Measurements from ENCODE around the gene ZSCAN22. TPM values are rescaled to one million over a fixed set of nuclear protein-coding genes. Genes with fewer than 3 reads are reported as not detected.
"Not testable (repeated sequence)": the region's sequence is repeated elsewhere in the genome, so short reads cannot be mapped to it uniquely, and the experiment has no call there.

ZSCAN22 gene
- total RNA-seq, 3 donors from 2014 or later, result 3.0 to 4.3 (median 3.6) TPM

- Mint-ChIP-seq H3K4me3 (no peak overlapping the region), H3K4me1 (ENCODE audit: low read depth) (peaks cover 8% of the 10 kb centered on the region), H3K27me3 (ENCODE audit: low read depth) (no peaks in the 10 kb centered on the region), H3K36me3 (ENCODE audit: insufficient read depth) (no peaks in the 10 kb centered on the region), H3K9me3 (no peaks in the 10 kb centered on the region)
- no peak for DNase-seq
- ATAC-seq, result no peak
These were observed 40.0 kb downstream of the ZSCAN22 start for GRCh38 chr19:58366585-58367430.

GRCh38 chr19:58367698-58368454, 41.1 kb downstream of the ZSCAN22 start:
- H3K4me1 Mint-ChIP-seq (ENCODE audit: low read depth), result peaks cover 1% of the 10 kb centered on the region
- no peaks in the 10 kb centered on the region for H3K36me3 Mint-ChIP-seq (ENCODE audit: insufficient read depth)
- no peaks in the 10 kb centered on the region for H3K9me3 Mint-ChIP-seq
- no peak overlapping the region for H3K4me3 Mint-ChIP-seq
- no peaks in the 10 kb centered on the region for H3K27me3 Mint-ChIP-seq (ENCODE audit: low read depth)
- ATAC-seq (no peak), DNase-seq (no peak)

- Mint-ChIP-seq H3K4me1 (ENCODE audit: low read depth) (no peaks in the 10 kb centered on the region), H3K36me3 (ENCODE audit: insufficient read depth) (no peaks in the 10 kb centered on the region), H3K4me3 (no peak overlapping the region), H3K27me3 (ENCODE audit: low read depth) (no peaks in the 10 kb centered on the region), H3K9me3 (no peaks in the 10 kb centered on the region)
- DNase-seq, result no peak
- ATAC-seq, result no peak
These were observed 42.0 kb downstream of the ZSCAN22 start for GRCh38 chr19:58368561-58369360.

GRCh38 chr19:58372311-58373133, 45.7 kb downstream of the ZSCAN22 start:
- H3K27me3 Mint-ChIP-seq (ENCODE audit: low read depth), result no peaks in the 10 kb centered on the region
- H3K4me3 Mint-ChIP-seq, result no peak overlapping the region
- ATAC-seq, result no peak
- no peaks in the 10 kb centered on the region for H3K36me3 Mint-ChIP-seq (ENCODE audit: insufficient read depth)
- H3K9me3 Mint-ChIP-seq, result no peaks in the 10 kb centered on the region
- no peaks in the 10 kb centered on the region for H3K4me1 Mint-ChIP-seq (ENCODE audit: low read depth)
- DNase-seq, result no peak

- no peak overlapping the region for H3K4me3 Mint-ChIP-seq
- H3K9me3 Mint-ChIP-seq, result no peaks in the 10 kb centered on the region
- no peaks in the 10 kb centered on the region for H3K36me3 Mint-ChIP-seq (ENCODE audit: insufficient read depth)
- H3K4me1 Mint-ChIP-seq (ENCODE audit: low read depth), result peaks cover 2% of the 10 kb centered on the region
- no peaks in the 10 kb centered on the region for H3K27me3 Mint-ChIP-seq (ENCODE audit: low read depth)
- ATAC-seq (no peak), DNase-seq (no peak)
These were observed 47.4 kb downstream of the ZSCAN22 start for GRCh38 chr19:58374200-58374599.

GRCh38 chr19:58376724-58377123, 49.9 kb downstream of the ZSCAN22 start:
- not testable (repeated sequence) for H3K9me3 Mint-ChIP-seq; H3K4me3 Mint-ChIP-seq; H3K36me3 Mint-ChIP-seq (ENCODE audit: insufficient read depth); ATAC-seq; DNase-seq; H3K27me3 Mint-ChIP-seq (ENCODE audit: low read depth)
- H3K4me1 Mint-ChIP-seq (ENCODE audit: low read depth), result peaks cover 16% of the 10 kb centered on the region

GRCh38 chr19:58379246-58379645, 52.5 kb downstream of the ZSCAN22 start:
- Mint-ChIP-seq H3K9me3 (no peaks in the 10 kb centered on the region), H3K4me1 (ENCODE audit: low read depth) (peaks cover 20% of the 10 kb centered on the region), H3K36me3 (ENCODE audit: insufficient read depth) (no peaks in the 10 kb centered on the region)

GRCh38 chr19:58380037-58380661, 53.4 kb downstream of the ZSCAN22 start:
- DNase-seq (no peak), ATAC-seq (no peak)
- H3K4me1 Mint-ChIP-seq (ENCODE audit: low read depth), result peaks cover 20% of the 10 kb centered on the region
- no peaks in the 10 kb centered on the region for H3K9me3 Mint-ChIP-seq
- H3K4me3 Mint-ChIP-seq, result peak overlapping the region; percentile 90
- no peaks in the 10 kb centered on the region for H3K27me3 Mint-ChIP-seq (ENCODE audit: low read depth)
- H3K36me3 Mint-ChIP-seq (ENCODE audit: insufficient read depth), result no peaks in the 10 kb centered on the region

More at GRCh38 chr19:58379246-58379645, 52.5 kb downstream of the ZSCAN22 start:
- ATAC-seq (no peak), DNase-seq (no peak)
- Mint-ChIP-seq H3K27me3 (ENCODE audit: low read depth) (no peaks in the 10 kb centered on the region), H3K4me3 (peak overlapping the region; percentile 90)

- DNase-seq (peak; percentile 95), ATAC-seq (peak; percentile 85 to 86)
- H3K27me3 Mint-ChIP-seq (ENCODE audit: low read depth), result no peaks in the 10 kb centered on the region
- H3K4me1 Mint-ChIP-seq (ENCODE audit: low read depth), result peaks cover 26% of the 10 kb centered on the region
- peak within 1 kb of the TSS; percentile 90 for H3K4me3 Mint-ChIP-seq
- H3K36me3 Mint-ChIP-seq (ENCODE audit: insufficient read depth), result no peaks in the 10 kb centered on the region
- no peaks in the 10 kb centered on the region for H3K9me3 Mint-ChIP-seq
These were observed 54.1 kb downstream of the ZSCAN22 start, which contains the start of gene ZNF837 for GRCh38 chr19:58380662-58381459. Gene ZNF837, minus strand, starts transcription at chr19:58381030. Its CDS starts 11,698 bp downstream, at chr19:58369332.

GRCh38 chr19:58381460-58382212, 54.8 kb downstream of the ZSCAN22 start:
- no peaks in the 10 kb centered on the region for H3K36me3 Mint-ChIP-seq (ENCODE audit: insufficient read depth)
- peak overlapping the region; percentile 90 for H3K4me3 Mint-ChIP-seq
- DNase-seq (no peak), ATAC-seq (no peak)
- peaks cover 29% of the 10 kb centered on the region for H3K4me1 Mint-ChIP-seq (ENCODE audit: low read depth)
- H3K27me3 Mint-ChIP-seq (ENCODE audit: low read depth), result no peaks in the 10 kb centered on the region
- H3K9me3 Mint-ChIP-seq, result no peaks in the 10 kb centered on the region

- no peak for ATAC-seq
- H3K4me3 Mint-ChIP-seq, result peak overlapping the region; percentile 76
These were observed 56.3 kb downstream of the ZSCAN22 start for GRCh38 chr19:58382997-58383603.

More at GRCh38 chr19:58382997-58383603, 56.3 kb downstream of the ZSCAN22 start:
- DNase-seq, result no peak
- no peaks in the 10 kb centered on the region for H3K27me3 Mint-ChIP-seq (ENCODE audit: low read depth)
- no peaks in the 10 kb centered on the region for H3K9me3 Mint-ChIP-seq
- H3K4me1 Mint-ChIP-seq (ENCODE audit: low read depth), result peaks cover 35% of the 10 kb centered on the region
- H3K36me3 Mint-ChIP-seq (ENCODE audit: insufficient read depth), result peaks cover 8% of the 10 kb centered on the region
